AG04450 (cell line): Measurements from ENCODE around the gene PCGF1. TPM values are rescaled to one million over a fixed set of nuclear protein-coding genes. Genes with fewer than 3 reads are reported as not detected.

Experiments
- CTCF ChIA-PET: fragments of 300-600, 350-600 bp; formaldehyde crosslinking; extraction: SDS; loops from one replicate; lab custom pipeline; 2022; ENCODE audit warnings: antibody characterized with exemption, inconsistent platforms; lab: Charles Lee
- POLR2A ChIA-PET: fragments of 350-600 bp; formaldehyde crosslinking; extraction: SDS; loops from one replicate; lab custom pipeline; 2021; ENCODE audit warnings: antibody characterized with exemption, inconsistent platforms; lab: Yijun Ruan, JAX
- DNase-seq: peaks from one replicate; pipeline ENCODE4 v3.0.0-alpha.2; 2011; ENCODE audit warnings: low read depth, low spot score
- H3K27ac ChIP-seq: one replicate; pipeline ENCODE4 v1.5.1; 2012; ENCODE audit warnings: low read depth, low read length, control low read depth
- H3K27me3 ChIP-seq: one replicate; pipeline ENCODE4 v1.6.0; 2012; ENCODE audit warnings: low read length; ENCODE audit not compliant: control insufficient read depth, insufficient read depth
- H3K4me3 ChIP-seq: 2 replicates; pipeline ENCODE4 v1.5.1; 2011; ENCODE audit warnings: mild to moderate bottlenecking, low read depth, low read length, control low read depth
- H3K9me3 ChIP-seq: 2 replicates; pipeline ENCODE4 v1.5.1; 2012; ENCODE audit warnings: low read length; ENCODE audit not compliant: control insufficient read depth, insufficient read depth
- CTCF ChIP-seq: IDR thresholded peaks from 2 replicates; pipeline ENCODE4 v1.5.1; 2011; ENCODE audit warnings: low read depth, low read length, control low read depth, inconsistent platforms
- polyA minus RNA-seq: library from RNA; depleted of rRNA, polyadenylated mRNA; stranded (reverse); fragments of >200 nt; gene quantifications from 2 replicates; pipeline ENCODE4 v1.2.3, GENCODE V29; 2011; rRNA and poly(A)+ RNA removed
- polyA plus RNA-seq: library from polyadenylated mRNA; depleted of rRNA; stranded (reverse); fragments of >200 nt; gene quantifications from 2 replicates; pipeline ENCODE4 v1.2.3, GENCODE V29; 2011; rRNA removed

PCGF1 gene
- polyA plus RNA-seq (20.9 and 21.4 TPM in 2 replicates), polyA minus RNA-seq (55.0 and 60.4 TPM in 2 replicates)

- ChIA-PET CTCF (interaction anchor here (1.1 to 1.4 kb wide), 3 partner anchors 13 to 81 kb away, joined by 4 to 7 read pairs (median 5); no protein-coding TSS in a partner anchor), POLR2A (interaction anchor here (0.7 to 1.0 kb wide), 2 partner anchors 49 to 115 kb away, joined by 3 read pairs; partner anchors contain the start of gene WBP1)
- Histone ChIP-seq H3K4me3 (peak within 1 kb of the TSS; percentile 100), H3K27me3 (peaks cover 22% of the 10 kb centered on the region), H3K9me3 (no peaks in the 10 kb centered on the region; the same call in 1 of the 2 replicates), H3K27ac (peak within 1 kb of the TSS; percentile 99)
- DNase-seq, result peak; percentile 92
- TF ChIP-seq CTCF, result peak; percentile 47
These were observed at the start of gene PCGF1 for GRCh38 chr2:74507145-74507925. Gene PCGF1, minus strand, starts transcription at chr2:74507695. Its CDS starts 27 bp downstream, at chr2:74507668.

- Histone ChIP-seq H3K27ac (no peak overlapping the region), H3K4me3 (no peak overlapping the region), H3K9me3 (no peaks in the 10 kb centered on the region; the same call in 1 of the 2 replicates), H3K27me3 (no peaks in the 10 kb centered on the region)
- DNase-seq, result no peak
- ChIA-PET CTCF (no interaction called here), POLR2A (no interaction called here)
- TF ChIP-seq CTCF, result no peak
These were observed 49.4 kb upstream of the PCGF1 start for GRCh38 chr2:74556831-74557370.

GRCh38 chr2:74556159-74556558 is 48.7 kb upstream of the PCGF1 start:
- Histone ChIP-seq H3K9me3 (no peaks in the 10 kb centered on the region; the same call in 1 of the 2 replicates), H3K27me3 (no peaks in the 10 kb centered on the region), H3K4me3 (peak overlapping the region; percentile 97), H3K27ac (no peak overlapping the region)
- no peak for TF ChIP-seq CTCF
- CTCF ChIA-PET, result no interaction called here
- DNase-seq, result no peak
- POLR2A ChIA-PET, result interaction anchor here (0.5 kb wide), 1 partner anchor 173 kb away, joined by 3 read pairs; no protein-coding TSS in a partner anchor

- no peak for DNase-seq
- Histone ChIP-seq H3K27ac (no peak overlapping the region), H3K4me3 (peak overlapping the region; percentile 97), H3K27me3 (no peaks in the 10 kb centered on the region), H3K9me3 (no peaks in the 10 kb centered on the region; the same call in 1 of the 2 replicates)
- TF ChIP-seq CTCF, result no peak
- ChIA-PET POLR2A (interaction anchor here (0.9 to 1.0 kb wide), 2 partner anchors 11 to 23 kb away, joined by 3 to 7 read pairs; no protein-coding TSS in a partner anchor), CTCF (no interaction called here)
These were observed 48.2 kb upstream of the PCGF1 start for GRCh38 chr2:74555610-74556103.
